ENCODE results near the gene LIG3.

DNA sequence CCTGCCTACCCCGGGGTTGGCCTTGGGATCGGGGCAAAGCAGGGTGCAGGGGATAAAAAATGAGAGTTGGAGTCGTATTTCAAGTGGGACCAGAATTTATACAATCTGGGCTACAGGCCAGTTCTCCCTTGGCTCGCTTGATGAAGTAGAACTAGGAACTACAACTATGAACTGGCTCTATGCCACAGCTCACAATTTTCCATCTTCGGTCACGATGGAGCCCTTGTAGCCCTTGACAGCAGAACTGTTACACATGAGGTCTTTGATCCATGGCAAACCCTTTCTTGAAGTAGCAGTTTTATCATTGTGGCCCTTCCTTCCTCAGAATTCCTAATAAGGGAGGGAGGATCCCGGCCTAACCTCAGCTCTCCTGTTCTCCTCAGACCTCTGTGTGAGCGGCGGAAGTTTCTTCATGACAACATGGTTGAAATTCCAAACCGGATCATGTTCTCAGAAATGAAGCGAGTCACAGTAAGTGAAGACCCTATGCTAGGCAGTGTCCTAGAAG is 17.1 kb downstream of the LIG3 start:
- TF ChIP-seq, protein P1, sequence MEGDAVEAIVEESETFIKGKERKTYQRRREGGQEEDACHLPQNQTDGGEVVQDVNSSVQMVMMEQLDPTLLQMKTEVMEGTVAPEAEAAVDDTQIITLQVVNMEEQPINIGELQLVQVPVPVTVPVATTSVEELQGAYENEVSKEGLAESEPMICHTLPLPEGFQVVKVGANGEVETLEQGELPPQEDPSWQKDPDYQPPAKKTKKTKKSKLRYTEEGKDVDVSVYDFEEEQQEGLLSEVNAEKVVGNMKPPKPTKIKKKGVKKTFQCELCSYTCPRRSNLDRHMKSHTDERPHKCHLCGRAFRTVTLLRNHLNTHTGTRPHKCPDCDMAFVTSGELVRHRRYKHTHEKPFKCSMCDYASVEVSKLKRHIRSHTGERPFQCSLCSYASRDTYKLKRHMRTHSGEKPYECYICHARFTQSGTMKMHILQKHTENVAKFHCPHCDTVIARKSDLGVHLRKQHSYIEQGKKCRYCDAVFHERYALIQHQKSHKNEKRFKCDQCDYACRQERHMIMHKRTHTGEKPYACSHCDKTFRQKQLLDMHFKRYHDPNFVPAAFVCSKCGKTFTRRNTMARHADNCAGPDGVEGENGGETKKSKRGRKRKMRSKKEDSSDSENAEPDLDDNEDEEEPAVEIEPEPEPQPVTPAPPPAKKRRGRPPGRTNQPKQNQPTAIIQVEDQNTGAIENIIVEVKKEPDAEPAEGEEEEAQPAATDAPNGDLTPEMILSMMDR (IDR thresholded peaks at IDR 0.05; ENCODE audit: insufficient read depth, low read depth, low read length), result no peak
- no peak for TF ChIP-seq EZH2 (IDR thresholded peaks at IDR 0.05; ENCODE audit: insufficient read depth, low read length)
